GM21367 (cell line): ENCODE measurements around the gene KDM1A.

Source experiments
- ATAC-seq: cut with Tn5 transposase; IDR thresholded peaks from one replicate; pipeline ENCODE4 v1.9.1; 2021; ENCODE audit not compliant: unreplicated experiment

Gene KDM1A

DNA sequence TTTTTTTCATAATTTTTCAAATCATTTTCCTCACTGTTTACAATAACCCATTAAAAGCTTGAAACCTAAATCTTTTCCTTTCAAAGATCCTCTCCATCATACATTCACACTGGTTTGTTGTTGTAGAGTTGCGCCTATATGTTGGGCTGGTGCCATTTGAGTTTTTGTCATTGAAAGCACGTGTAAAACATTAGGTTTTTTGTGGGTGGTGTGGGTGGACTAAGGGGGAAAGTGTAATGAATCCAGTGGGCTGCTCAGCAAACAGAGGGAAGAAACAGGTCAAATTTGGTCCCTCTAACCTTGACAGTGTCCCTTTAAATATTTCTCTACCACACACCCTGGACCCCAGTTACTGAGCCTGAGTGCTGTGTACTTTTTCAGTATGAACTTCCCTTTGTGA, 46.8 kb downstream of the KDM1A start:
- no peak for ATAC-seq

DNA sequence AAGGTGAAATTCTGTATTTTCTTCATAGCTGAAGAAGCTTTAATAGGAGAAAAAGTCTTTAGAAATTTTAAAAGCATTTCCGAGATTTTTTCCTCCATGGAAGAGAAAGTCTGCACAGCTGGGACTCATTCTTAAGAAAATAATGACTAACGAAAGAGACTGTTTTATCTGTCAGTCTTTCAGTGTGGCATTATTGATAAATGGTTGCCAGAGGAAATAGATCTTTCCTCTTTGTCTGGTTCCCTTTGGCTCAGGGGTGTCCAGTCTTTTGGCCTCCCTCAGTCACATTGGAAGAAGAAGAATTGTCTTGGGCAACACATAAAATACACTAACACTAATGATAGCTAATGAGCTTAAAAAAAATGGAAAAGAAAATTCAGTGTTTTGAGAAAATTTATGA, 49.9 kb downstream of the KDM1A start:
- no peak for ATAC-seq

DNA sequence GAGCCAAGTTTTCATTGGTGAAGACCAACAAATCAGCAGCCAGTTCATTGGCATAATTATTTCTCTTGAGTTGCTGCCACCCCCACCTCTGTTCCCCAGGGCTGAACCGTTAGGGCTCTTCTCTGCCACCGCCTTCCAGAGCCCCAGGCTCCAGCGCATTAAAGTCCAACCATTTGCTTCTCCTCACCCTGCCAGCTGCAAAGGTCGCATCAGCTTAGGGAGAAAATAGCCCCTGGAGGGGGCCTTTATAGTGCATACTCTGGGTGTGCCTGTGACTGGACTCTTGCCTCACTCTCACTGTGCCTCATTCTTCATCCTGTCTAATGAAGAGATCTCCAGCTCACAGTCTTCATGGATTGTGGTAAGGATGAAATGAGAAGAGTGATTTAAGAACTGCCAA, 50.4 kb downstream of the KDM1A start:
- no peak for ATAC-seq

DNA sequence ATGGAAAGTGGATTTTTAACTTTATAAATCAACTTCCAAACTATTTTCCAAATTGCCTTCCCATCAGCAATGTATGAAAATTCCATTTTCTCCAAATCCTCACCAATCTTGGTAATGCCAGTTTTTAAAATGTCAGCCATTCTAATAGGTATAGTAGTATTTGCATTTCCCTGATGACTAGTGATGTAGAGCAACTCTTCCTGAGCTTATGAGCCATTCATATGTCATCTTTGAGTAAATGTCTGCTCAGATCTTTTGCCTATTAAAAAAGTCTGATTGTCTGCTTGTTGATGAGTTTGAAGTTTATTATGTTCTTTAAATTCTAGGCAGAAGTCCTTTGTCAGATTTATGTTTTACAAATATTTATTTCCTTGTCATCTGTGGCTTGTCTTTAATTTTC, 54.7 kb downstream of the KDM1A start:
- no peak for ATAC-seq

DNA sequence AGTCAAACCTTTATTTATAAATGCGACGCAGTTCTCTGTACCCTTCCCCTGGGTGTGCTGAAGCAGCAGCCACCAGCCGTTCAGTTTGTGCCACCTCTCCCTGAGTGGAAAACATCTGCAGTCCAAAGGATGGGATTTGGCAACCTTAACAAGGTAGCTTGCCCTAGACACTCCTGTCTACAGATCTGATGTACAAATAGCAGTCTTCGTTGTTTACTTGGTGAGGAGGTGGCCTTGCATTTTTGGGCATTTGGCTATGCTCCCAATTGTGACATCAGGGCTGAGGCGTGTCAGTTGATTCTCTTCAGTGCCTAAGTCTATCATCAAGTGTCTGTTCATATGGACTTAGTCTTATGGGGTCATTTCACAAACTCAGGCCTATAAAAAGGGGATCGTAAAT, 59.8 kb downstream of the KDM1A start:
- ATAC-seq = no peak

DNA sequence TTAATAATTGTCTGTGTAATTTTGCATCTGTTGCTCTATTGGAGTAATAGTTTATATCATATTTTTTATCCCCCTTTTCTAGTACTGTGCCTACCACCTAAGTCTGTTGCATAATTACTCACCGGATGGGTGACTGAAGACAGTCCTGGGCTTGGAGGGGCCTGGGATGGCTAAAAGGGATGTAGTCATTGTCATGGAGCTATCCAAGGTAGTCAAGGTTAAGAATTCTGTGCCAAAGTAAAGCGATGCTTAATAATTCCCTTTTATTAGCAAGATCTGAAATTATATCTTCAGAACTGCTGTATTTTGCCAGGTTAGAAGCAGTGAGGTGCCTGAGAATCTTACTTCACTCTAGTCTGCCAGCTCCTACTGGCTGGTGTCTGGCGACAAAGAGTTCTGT, 61.6 kb downstream of the KDM1A start:
- ATAC-seq = no peak

DNA sequence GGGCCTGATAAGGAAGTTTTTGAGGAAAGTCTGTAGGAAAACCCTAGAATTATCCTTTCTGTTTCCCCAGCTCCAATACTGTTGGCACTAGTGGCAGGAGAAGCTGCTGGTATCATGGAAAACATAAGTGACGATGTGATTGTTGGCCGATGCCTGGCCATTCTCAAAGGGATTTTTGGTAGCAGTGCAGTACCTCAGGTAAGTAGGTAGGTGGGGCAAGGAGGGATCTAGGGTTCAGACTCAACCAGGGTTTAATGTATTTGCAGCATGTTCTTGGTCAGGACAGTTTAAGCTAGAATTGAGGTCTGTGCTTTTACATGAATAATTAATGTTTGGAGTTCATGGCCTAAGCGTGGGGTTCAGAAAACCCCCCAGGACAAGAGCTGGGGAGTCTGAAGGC, 62.1 kb downstream of the KDM1A start:
- no peak for ATAC-seq

DNA sequence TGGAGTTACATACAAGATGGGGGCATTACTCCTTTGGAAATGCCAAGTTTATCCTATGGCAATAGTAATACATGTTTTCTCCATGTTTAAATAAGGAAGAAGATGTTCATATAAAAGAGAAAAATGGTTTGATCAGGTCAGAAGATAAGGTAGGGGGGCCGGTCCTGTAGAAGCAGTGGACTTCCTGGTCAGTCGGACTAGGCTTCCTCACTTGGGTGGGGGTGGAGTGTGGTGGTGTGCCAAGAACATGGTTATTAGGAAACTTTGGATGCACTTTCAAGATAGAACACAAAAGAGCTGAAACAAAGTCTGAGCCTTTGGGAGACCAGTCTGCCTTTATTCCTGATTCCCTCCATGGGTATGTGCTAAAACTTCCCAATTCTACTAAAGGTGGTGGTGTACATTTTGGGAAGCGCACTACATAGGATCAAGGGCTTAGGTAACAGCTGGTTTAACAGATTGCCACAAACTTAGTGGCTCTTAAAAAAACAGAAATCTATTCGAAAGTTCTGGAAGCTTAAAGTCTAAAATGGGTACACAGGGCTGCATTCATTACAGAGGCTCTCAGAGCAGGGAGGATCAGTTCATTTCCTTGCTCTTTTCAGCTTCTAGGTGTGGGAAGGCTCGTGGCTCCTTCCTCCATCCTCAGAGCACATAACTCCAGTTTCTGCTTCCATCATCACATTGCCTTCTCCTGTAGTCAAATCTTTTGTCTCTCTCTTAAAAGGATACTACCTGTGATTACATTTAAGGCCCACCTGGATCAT, 64.6 kb downstream of the KDM1A start:
- no peak for ATAC-seq

DNA sequence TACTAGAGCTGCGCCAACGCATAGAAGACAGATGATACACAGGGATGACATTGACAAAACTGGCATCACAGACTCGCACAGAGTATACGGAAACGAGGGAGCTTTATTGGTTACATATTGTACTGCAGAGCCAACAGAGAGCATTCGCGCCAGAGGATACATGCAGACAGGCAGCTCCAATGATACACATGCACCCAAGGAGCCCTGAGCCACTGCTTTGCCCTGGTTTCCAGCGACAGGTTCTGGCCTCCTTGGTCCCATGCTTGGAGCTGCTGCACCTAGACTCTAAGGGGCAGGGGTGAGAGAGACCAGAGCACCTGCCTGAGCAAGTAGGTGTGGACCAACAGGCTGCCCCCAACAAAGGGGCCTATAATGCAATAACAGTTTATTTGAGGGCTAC, 65.6 kb downstream of the KDM1A start:
- ATAC-seq = no peak

DNA sequence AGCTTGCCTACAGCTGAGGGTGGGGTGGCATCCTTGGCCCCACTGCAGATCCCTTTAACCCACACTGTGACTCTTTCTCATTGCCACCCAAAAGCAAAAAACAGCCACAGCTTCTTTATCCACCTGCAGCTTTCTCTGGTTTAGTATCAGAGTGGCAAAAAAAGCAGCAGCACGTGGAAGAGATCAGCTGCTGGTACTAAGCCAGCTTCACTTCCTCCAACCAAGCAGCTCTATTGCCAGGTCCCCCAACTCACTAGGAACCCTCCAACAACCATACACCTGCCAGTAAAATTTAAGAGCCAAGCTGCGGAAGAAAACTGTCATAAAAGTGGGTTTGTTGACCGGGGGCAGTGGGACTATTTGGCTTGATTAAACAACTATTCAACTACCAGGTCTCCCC, 66.4 kb downstream of the KDM1A start:
- ATAC-seq = no peak

DNA sequence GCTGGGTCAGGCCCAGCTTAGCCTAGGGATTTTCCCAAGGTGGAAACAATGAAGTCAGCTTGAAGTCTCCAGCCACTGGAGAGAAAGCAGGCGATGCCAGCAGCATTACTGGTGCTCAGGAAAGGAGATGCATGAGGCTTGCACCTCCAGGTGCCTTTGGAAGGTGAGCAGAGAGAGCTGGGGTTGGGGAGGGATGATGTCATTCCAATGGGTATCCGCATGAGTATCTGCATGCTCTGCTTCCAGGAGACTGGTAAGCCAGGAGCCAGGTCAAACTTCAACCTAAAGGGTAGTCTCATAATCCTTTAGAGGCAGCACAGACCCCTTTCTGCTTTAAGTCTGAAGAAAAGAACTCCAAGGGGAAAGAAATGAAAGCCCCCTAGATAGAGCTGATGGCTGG, 68.8 kb downstream of the KDM1A start:
- ATAC-seq = no peak

DNA sequence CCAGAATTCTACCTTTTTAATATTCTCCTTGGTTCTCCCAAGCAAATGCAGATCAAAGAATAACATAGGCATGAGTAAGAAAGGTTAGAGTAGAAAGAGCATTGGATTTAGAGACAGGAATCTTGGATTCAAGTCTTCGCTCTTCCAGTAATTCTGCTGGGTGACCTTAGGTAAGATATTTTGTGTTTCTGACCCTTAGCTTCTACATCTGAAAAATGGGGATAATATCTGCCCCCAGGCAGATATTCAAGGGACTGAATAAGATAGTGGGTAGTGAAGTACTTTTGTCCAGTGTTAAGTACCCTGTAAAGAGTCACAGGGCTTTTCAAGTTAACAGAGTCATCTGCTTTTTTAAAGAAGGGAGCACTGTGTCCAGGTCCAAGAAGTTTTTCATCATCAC, 70.8 kb downstream of the KDM1A start:
- ATAC-seq = no peak

DNA sequence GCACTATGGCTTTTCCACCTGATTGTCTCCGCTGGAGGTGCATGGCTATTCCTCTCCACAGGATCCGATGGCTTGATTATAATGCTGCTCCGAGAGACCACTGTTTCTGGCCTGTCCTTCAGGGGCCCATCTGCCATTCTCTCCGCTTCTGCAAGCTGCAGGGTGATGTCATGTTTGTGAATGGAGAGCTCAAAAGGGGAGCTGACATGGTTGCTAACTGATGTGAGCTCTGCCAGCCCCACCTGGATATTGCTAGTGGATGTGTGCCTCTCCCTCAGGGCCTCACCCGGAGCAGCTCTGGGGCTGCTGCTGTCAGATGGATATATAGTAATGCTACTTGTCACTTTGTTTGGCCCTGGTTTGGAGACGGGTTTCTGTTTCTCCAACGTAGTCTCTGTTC, 72.3 kb downstream of the KDM1A start:
- ATAC-seq = no peak

DNA sequence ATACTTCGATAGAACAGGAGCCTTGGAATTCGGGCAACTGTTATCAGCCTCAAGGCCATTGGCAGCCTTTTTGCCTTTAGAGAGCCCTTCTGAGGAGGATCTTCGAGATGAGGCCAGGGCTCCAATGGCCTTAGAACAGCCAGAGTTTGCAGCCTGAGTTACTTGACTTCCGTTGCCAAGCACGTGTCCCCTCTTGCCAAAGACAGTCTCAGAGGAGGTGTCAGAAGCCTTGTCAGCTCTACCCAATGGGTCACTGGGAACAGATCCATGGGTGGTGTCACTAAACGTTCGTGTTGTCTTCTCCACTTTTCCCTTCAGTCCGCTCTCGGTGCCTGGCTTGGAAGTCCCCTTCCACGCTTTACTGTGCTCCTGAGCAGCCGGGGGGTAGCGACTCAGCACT, 73.2 kb downstream of the KDM1A start:
- ATAC-seq = no peak

DNA sequence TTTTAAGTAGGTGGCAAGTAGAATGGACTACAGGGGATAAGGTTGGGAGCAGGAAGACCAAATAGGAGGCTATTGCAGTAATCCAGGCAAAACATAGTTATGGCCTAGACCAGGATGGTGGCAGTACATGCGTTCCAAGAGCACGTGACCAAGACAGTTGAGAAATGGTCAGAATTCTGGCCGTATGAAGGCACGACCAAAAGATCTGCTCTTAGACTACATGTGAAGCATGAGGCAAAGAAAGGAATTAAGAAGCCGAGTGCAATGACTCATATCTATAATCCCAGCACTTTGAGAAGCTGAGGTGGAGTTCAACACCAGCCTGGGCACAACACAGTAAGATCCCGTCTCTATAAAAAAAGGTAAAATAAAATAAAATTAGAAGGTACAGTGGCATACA, 78.0 kb downstream of the KDM1A start:
- ATAC-seq = no peak

DNA sequence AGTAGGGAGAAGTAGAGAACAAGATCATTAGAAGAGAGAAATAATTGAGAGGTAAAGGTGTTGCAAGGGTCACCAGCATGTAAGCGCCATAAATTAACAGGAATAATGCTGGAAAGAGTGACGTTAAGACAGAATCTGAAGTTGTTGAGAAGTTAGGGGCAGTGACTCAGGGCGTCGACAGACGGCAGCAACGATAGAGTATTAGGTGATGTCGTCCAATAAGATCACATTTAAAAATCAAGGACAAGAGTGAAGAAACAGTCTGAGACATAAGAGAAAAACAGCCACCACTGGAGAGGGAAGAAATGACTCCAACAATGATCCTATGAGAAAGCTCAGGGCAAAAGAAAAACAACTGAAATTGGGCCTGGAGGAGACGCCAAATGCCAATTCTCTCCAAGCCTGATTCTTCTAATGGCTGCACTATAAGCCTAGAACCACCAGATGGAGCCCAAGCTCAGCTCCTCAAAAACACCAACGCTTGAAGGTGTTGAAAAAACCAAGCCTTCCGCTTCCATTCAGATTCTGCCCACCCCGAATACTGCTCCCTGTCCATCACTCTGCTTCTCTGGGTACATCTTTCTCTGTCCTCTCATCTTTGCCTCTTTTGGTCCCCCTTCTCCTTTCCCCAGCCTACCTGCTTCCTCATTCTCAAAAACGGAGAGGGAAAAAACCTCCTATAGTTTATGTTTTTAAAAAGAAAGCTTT, 79.3 kb downstream of the KDM1A start:
- no peak for ATAC-seq

DNA sequence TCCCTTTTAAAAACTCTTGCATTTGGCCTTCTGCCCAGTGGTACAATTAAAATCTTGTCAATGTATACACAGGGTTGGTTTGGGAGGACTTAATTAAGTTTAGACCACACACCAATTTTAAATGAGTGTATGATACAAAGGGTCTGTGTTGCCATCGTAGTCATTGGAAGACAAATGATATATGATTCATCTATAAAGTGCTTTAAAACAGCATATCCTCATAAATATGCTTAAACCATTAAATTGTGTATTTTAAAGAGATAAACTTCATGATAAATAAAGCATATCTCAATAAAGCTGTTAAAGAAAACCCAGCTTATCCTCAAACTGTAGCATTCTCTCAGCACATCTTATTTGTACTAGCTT, 79.9 kb downstream of the KDM1A start:
- ATAC-seq = no peak

DNA sequence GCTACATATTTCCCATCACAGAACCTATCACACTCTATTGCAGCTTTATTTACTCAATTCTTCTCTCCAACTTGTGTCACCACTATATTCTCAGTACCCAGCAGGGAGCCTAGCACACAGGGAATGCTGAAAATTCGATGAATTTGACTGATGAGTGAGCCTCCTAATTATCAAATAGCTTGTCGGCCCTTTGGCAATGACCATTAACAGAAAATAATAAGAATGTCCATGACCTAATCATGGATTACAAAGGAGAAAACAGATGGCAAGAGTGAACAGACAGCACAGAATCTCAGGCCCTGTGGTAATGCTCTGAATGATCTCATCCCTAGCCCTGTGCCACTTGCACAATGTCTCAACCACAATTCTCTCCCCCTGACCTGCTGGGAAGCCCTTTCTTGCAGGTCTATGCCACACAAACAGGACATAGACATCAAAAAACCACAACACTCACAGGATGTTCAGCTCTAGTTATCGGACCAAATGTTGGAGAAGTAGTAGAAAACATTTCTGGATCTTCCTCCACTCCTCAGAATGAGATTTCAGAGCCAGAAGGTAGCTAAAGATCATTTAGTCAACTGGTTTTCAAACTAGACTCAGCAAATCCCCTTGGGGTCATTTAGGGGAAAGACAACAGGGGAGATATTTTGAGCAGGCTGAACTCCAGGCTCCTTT, 80.9 kb downstream of the KDM1A start:
- no peak for ATAC-seq

DNA sequence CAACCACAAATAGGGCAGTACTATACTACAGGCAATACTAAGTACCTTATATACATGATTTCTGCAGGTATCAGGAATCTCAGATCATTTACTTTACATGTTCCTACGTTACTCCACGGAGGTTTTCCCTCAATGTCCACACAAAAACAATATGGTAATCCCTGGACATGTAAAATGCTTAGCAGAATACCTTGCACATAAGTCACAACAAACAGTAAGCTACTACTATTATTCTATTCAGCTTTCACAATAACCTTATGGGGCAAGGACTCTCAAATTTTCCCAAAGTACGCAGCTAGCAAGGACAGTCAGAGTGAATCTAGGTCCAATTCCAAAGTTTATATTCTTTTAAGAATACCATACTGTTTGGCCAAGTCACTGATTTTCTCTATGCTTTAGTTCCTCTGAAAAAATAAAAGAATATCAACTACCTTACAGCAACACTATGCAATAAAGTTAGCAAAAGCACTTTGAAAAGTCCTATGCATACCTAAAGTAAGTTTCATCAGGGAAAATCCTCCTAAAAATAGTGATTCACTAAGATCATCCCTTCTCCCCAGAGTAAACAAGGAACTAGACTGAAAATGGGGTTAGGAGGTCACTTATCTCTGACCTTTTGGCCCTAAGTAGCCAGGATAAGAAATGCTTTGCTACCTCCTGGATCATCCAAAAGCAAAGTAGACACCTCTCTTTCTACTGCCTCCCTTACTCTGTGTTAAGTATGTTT, 82.0 kb downstream of the KDM1A start:
- no peak for ATAC-seq

DNA sequence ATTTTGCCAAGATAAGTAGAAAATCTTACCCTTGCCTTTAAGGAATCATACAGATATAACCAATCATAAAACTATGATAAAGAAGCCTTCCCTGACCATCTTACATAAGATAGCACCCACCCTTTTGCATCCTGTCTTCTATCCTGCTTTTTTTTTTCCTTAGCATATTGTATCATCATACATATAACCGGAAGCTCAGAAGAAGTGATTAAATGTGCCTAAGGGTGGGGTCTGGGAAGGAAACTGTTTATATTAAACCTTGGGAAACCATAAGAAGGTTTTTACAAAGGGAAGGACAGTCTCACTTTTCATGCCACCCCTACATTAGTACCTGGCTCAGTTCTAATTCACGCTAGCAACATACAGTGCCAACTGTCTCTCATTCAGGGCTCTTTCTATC, 82.6 kb downstream of the KDM1A start:
- ATAC-seq = no peak

DNA sequence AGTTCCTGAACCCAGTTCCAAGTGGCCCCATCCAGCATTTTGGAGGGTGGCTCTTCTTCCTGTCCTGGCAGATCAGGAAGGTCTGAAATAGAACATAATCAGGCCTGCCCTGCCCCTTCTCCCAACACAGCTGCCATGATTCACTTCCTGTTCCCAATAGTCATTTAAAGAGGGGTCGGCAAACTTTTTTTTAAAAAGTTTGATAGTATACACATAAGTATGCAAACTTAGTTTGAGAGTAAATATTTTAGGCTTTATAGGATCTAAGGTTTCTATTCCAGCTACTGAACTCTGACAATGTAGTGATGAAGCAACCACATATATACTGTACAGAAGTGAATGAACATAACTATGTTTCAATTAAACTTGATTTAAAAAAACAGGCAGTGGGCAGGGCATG, 83.0 kb downstream of the KDM1A start:
- no peak for ATAC-seq
